Esophagus muscularis mucosa (tissue), 4 donors: ENCODE measurements around the gene ZNF581. TPM values are rescaled to one million over a fixed set of nuclear protein-coding genes. Genes with fewer than 3 reads are reported as not detected.

Source experiments
- DNase-seq: peaks from one replicate; pipeline ENCODE4 v3.0.0-alpha.2; 2017; ENCODE audit errors: extremely low spot score
- H3K27ac ChIP-seq, 4 donors: fragments of 200-600 bp; sonication (generic); replicated peaks in 1 of 4; 1 replicate in 3 of 4; 2 replicates in 1 of 4; pipeline ENCODE4 v1.5.1; 2016 to 2019; ENCODE audit warnings: mild to moderate bottlenecking in 1 of 4
- H3K27me3 ChIP-seq, 4 donors: fragments of 200-600 bp; sonication (generic); one replicate each; pipeline versions ENCODE4 v1.5.1 to v1.6.0; 2016 to 2019
- H3K36me3 ChIP-seq, 4 donors: fragments of 200-600 bp; sonication (generic); one replicate each; pipeline ENCODE4 v1.5.1; 2016 to 2019
- H3K4me1 ChIP-seq, 4 donors: fragments of 200-600 bp; sonication (generic); one replicate each; pipeline ENCODE4 v1.5.1; 2016 to 2019
- H3K4me3 ChIP-seq, 4 donors: fragments of 200-600 bp; sonication (generic); 1 replicate in 2 of 4; 2 replicates in 2 of 4; pipeline ENCODE4 v1.5.1; 2016 to 2019; ENCODE audit warnings: mild to moderate bottlenecking in 4 of 4, moderate library complexity in 1 of 4
- H3K9me3 ChIP-seq, 4 donors: fragments of 200-600 bp; sonication (generic); 1 replicate in 3 of 4; 2 replicates in 1 of 4; pipeline ENCODE4 v1.5.1; 2016 to 2019
- EP300 ChIP-seq: sonication (generic); formaldehyde crosslinking; IDR thresholded peaks from one replicate; pipeline ENCODE4 v1.6.1; 2017; ENCODE audit warnings: antibody characterized with exemption
- POLR2A ChIP-seq: fragments of 450-650 bp; IDR thresholded peaks from one replicate; pipeline ENCODE4 v1.6.1; 2017; ENCODE audit warnings: antibody characterized with exemption, moderate library complexity, mild to moderate bottlenecking, low read depth
- POLR2AphosphoS5 ChIP-seq, 2 donors: sonication (generic); formaldehyde crosslinking; IDR thresholded peaks; one replicate each; pipeline ENCODE4 v1.6.1; 2017; ENCODE audit warnings: antibody characterized with exemption in 2 of 2
- WGBS: methylation state at CpG from one replicate; pipeline ENCODE4 v1.1.5; 2018; 5-methylcytosine and 5-hydroxymethylcytosine counted together
- intact Hi-C: fragments of 100-400 bp; cut with DNase I; formaldehyde crosslinking; loops from one replicate; pipeline ENCODE4 v1.15.1; 2023
- total RNA-seq, 4 donors: library from RNA; depleted of rRNA; stranded (reverse); fragments of >200 nt; gene quantifications; one replicate each; pipeline versions ENCODE4 v1.1.0 to v1.2.1, GENCODE V29; 2016
- TF ChIP-seq, protein P1 (sequence below), 3 experiments: fragments of 200-600 bp in 2 of 3; fragments of 450-650 bp in 1 of 3; sonication (generic) in 2 of 3; IDR thresholded peaks; one replicate each; pipeline ENCODE4 v1.5.1; 2017 to 2019; ENCODE audit warnings: antibody characterized with exemption in 3 of 3, mild to moderate bottlenecking in 2 of 3, moderate library complexity in 1 of 3

Gene ZNF581
- total RNA-seq, 4 donors from 2014 or later = 13.3 to 26.6 (median 18.2) TPM

GRCh38 chr19:55694241-55694655 is 50.8 kb downstream of the ZNF581 start:
- H3K9me3 ChIP-seq = no peaks in the 10 kb centered on the region
- DNase-seq = no peak
- no peak overlapping the region for H3K4me3 ChIP-seq
- no peaks in the 10 kb centered on the region for H3K4me1 ChIP-seq
- TF ChIP-seq POLR2A = no peak
- TF ChIP-seq, protein P1, sequence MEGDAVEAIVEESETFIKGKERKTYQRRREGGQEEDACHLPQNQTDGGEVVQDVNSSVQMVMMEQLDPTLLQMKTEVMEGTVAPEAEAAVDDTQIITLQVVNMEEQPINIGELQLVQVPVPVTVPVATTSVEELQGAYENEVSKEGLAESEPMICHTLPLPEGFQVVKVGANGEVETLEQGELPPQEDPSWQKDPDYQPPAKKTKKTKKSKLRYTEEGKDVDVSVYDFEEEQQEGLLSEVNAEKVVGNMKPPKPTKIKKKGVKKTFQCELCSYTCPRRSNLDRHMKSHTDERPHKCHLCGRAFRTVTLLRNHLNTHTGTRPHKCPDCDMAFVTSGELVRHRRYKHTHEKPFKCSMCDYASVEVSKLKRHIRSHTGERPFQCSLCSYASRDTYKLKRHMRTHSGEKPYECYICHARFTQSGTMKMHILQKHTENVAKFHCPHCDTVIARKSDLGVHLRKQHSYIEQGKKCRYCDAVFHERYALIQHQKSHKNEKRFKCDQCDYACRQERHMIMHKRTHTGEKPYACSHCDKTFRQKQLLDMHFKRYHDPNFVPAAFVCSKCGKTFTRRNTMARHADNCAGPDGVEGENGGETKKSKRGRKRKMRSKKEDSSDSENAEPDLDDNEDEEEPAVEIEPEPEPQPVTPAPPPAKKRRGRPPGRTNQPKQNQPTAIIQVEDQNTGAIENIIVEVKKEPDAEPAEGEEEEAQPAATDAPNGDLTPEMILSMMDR (IDR thresholded peaks at IDR 0.05) = no peak
- no peak for TF ChIP-seq EP300
- no peak for TF ChIP-seq POLR2AphosphoS5 (IDR thresholded peaks at IDR 0.05)
- intact Hi-C loops = no loop called here
- 90% methylated on average over 14 of the region's 15 CpGs for WGBS
- H3K36me3 ChIP-seq = peaks cover 69 to 100% (median 94%) of the 10 kb centered on the region in 4 donors
- H3K27ac ChIP-seq = no peak overlapping the region
- no peaks in the 10 kb centered on the region for H3K27me3 ChIP-seq

- no peaks in the 10 kb centered on the region for H3K27me3 ChIP-seq
- DNase-seq = no peak
- no peaks in the 10 kb centered on the region for H3K9me3 ChIP-seq
- no peak overlapping the region for H3K4me3 ChIP-seq
- 92% methylated on average over 20 of the region's 37 CpGs for WGBS
- no peaks in the 10 kb centered on the region for H3K4me1 ChIP-seq
- intact Hi-C loops = no loop called here
- peaks cover 64 to 97% (median 89%) of the 10 kb centered on the region in 4 donors for H3K36me3 ChIP-seq
- no peak overlapping the region for H3K27ac ChIP-seq
- TF ChIP-seq EP300 (no peak), POLR2AphosphoS5 (IDR thresholded peaks at IDR 0.05) (no peak), POLR2A (no peak)
- TF ChIP-seq, protein P1 (IDR thresholded peaks at IDR 0.05) = no peak
Observed at GRCh38 chr19:55694656-55695491, 51.4 kb downstream of the ZNF581 start.

Other genes starting within 250 kb of the ZNF581 start
- gene UBE2S, start 235.9 kb upstream of the ZNF581 start, total RNA-seq = 10 to 100 TPM in 3 of 4 donors, 1 to 10 TPM in 1; 9.1 to 37.9 (median 22.0) TPM
- under 1 TPM in 2 of 4 donors, not detected in 2; under 0.01 to 0.13 TPM for gene SHISA7, start 200.3 kb upstream of the ZNF581 start, total RNA-seq
- 100 to 1,000 TPM in 1 of 4 donors, 10 to 100 TPM in 3; 66.8 to 104 (median 77.7) TPM for gene ISOC2, start 182.0 kb upstream of the ZNF581 start, total RNA-seq
- not detected for gene C19orf85, start 178.9 kb upstream of the ZNF581 start, total RNA-seq
- gene ZNF628, start 167.0 kb upstream of the ZNF581 start, total RNA-seq = 10 to 100 TPM in 3 of 4 donors, 1 to 10 TPM in 1; 5.1 to 16.6 (median 11.9) TPM
- 10 to 100 TPM in 3 of 4 donors, 1 to 10 TPM in 1; 5.8 to 14.2 (median 10.2) TPM for gene NAT14, start 158.5 kb upstream of the ZNF581 start, total RNA-seq
- 10 to 100 TPM in 3 of 4 donors, 1 to 10 TPM in 1; 9.5 to 41.2 (median 14.6) TPM for gene SSC5D, start 155.2 kb upstream of the ZNF581 start, total RNA-seq
- gene SBK2, start 106.5 kb upstream of the ZNF581 start, total RNA-seq = not detected
- 1 to 10 TPM in 2 of 4 donors, under 1 TPM in 1, not detected in 1; 0.83 to 1.5 (median 1.5) TPM for gene SBK3, start 98.1 kb upstream of the ZNF581 start, total RNA-seq
- 10 to 100 TPM in 1 of 4 donors, 1 to 10 TPM in 3; 4.2 to 11.1 (median 8.1) TPM for gene ZNF579, start 62.8 kb upstream of the ZNF581 start, total RNA-seq
- 10 to 100 TPM in 2 of 4 donors, 1 to 10 TPM in 2; 8.3 to 17.3 (median 11.4) TPM for gene FIZ1, start 44.1 kb upstream of the ZNF581 start, total RNA-seq
- gene ZNF524, start 43.4 kb upstream of the ZNF581 start, total RNA-seq = 10 to 100 TPM; 20.5 to 36.2 (median 27.9) TPM
- gene ZNF865, start 38.0 kb upstream of the ZNF581 start, total RNA-seq = 10 to 100 TPM in 2 of 4 donors, 1 to 10 TPM in 2; 7.5 to 15.4 (median 10.2) TPM
- gene ZNF784, start 19.1 kb upstream of the ZNF581 start, total RNA-seq = 1 to 10 TPM; 2.5 to 6.3 (median 4.0) TPM
- 10 to 100 TPM; 38.3 to 66.8 (median 43.1) TPM for gene ZNF580, start 2.6 kb upstream of the ZNF581 start, total RNA-seq
- 10 to 100 TPM in 3 of 4 donors, 1 to 10 TPM in 1; 9.4 to 22.0 (median 19.2) TPM for gene CCDC106, start 4.6 kb downstream of the ZNF581 start, total RNA-seq
- gene U2AF2, start 11.4 kb downstream of the ZNF581 start, total RNA-seq = 100 to 1,000 TPM in 2 of 4 donors, 10 to 100 TPM in 2; 80.4 to 122 (median 104) TPM
- gene EPN1, start 31.6 kb downstream of the ZNF581 start, total RNA-seq = 100 to 1,000 TPM in 2 of 4 donors, 10 to 100 TPM in 2; 30.7 to 176 (median 104) TPM
- gene NLRP9, start 94.8 kb downstream of the ZNF581 start, total RNA-seq = not detected
- not detected for gene RFPL4A, start 115.4 kb downstream of the ZNF581 start, total RNA-seq
- not detected for gene RFPL4AL1, start 125.5 kb downstream of the ZNF581 start, total RNA-seq
- gene NLRP11, start 188.3 kb downstream of the ZNF581 start, total RNA-seq = not detected
- not detected for gene NLRP4, start 192.9 kb downstream of the ZNF581 start, total RNA-seq